ENCODE measurements around the gene MEX3C.

MEX3C gene

DNA sequence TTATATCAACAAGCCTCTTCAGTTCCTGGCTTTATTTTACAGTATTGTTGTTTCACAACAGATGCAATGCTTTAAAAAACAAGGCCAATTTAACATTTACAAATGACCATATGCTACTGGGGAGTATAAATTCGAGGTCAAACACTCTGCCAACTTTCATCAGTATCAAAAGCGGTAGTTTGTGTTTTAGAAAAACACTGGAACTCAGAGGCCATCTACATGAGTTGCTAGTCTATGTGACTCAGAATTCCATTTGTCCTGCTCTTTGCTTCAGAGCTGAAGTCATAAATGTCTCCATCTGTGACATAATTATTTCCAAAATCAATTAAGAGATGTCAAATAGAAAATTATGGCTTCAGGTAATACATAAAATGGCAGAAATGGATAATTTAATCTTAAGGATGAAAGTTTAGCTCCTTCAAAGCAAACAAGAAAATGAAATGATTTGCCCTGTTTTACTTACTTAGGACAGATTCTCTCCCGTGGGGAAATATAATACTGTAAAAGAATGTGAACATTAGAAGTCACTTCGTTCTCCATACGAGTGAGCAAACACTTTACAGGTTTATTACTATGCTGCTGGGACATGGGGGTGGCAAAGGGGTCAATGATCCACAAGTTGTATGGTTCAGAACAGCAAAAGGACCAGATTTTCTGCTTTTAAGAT, 3.7 kb downstream of the MEX3C start:
- POLR2A ChIA-PET: no interaction called here

DNA sequence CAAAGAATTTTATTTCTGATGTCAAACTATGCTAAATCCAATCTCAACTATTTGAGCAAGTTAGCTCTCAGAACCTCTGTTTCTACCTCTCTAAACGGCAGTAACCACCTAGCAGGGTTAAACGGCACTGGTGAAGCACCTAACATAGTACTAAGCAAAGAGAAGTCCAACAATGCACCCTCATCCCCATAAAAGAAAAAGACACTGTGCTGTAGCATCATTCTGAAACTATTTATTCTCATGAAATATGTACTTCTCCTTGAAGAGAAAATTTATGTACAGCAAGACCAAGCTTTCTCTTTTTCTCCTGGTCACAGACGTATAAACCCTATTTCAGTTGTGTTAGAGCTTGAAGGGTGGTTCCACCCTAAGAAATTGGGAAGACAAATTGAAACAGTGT, 4.8 kb downstream of the MEX3C start:
- POLR2A ChIA-PET: no interaction called here
- TF ChIP-seq, protein P1, sequence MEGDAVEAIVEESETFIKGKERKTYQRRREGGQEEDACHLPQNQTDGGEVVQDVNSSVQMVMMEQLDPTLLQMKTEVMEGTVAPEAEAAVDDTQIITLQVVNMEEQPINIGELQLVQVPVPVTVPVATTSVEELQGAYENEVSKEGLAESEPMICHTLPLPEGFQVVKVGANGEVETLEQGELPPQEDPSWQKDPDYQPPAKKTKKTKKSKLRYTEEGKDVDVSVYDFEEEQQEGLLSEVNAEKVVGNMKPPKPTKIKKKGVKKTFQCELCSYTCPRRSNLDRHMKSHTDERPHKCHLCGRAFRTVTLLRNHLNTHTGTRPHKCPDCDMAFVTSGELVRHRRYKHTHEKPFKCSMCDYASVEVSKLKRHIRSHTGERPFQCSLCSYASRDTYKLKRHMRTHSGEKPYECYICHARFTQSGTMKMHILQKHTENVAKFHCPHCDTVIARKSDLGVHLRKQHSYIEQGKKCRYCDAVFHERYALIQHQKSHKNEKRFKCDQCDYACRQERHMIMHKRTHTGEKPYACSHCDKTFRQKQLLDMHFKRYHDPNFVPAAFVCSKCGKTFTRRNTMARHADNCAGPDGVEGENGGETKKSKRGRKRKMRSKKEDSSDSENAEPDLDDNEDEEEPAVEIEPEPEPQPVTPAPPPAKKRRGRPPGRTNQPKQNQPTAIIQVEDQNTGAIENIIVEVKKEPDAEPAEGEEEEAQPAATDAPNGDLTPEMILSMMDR (IDR thresholded peaks at IDR 0.05; ENCODE audit: insufficient read depth, low read length, missing control alignments): no peak
- CTCF ChIA-PET: interaction anchor here (0.8 to 1.0 kb wide), 2 partner anchors 18 to 373 kb away, joined by 3 read pairs; partner anchors contain the start of gene MRO

More for the DNA sequence above, 3.7 kb downstream of the MEX3C start:
- DNase-seq (ENCODE audit: low read depth, low spot score): no peak
- peak overlapping the region; percentile 27 for H3K4me3 ChIP-seq (ENCODE audit: low read depth, low read length)
- CTCF ChIA-PET: interaction anchor here (0.6 to 1.0 kb wide), 2 partner anchors 19 to 84 kb away, joined by 3 read pairs; no protein-coding TSS in a partner anchor
- TF ChIP-seq, protein P1 (IDR thresholded peaks at IDR 0.05; ENCODE audit: insufficient read depth, low read length, missing control alignments): no peak

DNA sequence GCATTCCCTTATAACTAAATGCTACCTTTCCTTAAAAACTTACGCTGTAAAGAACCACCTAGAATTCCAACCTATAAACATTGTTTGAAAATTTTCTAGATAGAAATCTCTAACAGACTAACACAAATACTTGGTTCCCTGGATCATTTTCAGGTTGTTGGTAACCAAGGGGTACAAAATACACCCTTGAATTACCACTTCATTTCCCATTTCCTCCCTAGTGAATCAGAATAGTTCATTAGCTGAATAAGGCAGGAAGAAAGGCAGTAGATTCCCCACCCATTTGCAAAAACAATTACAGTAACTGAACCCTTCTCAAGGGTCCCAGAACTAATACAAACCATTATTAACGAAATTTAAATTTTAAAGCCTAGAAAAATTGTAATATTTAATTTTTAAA, 5.5 kb downstream of the MEX3C start:
- CTCF ChIA-PET: no interaction called here
- POLR2A ChIA-PET: interaction anchor here (0.6 kb wide), 1 partner anchor 47 kb away, joined by 4 read pairs; no protein-coding TSS in a partner anchor
- no peak overlapping the region for H3K4me3 ChIP-seq (ENCODE audit: low read depth, low read length)
- no peak for DNase-seq (ENCODE audit: low read depth, low spot score)
- TF ChIP-seq, protein P1 (IDR thresholded peaks at IDR 0.05; ENCODE audit: insufficient read depth, low read length, missing control alignments): no peak

More for the DNA sequence above, 4.8 kb downstream of the MEX3C start:
- no peak overlapping the region for H3K4me3 ChIP-seq (ENCODE audit: low read depth, low read length)
- no peak for DNase-seq (ENCODE audit: low read depth, low spot score)

GRCh38 chr18:51191128-51191717, 6.3 kb downstream of the MEX3C start:
- CTCF ChIA-PET: no interaction called here
- H3K4me3 ChIP-seq (ENCODE audit: low read depth, low read length): no peak overlapping the region
- no peak for DNase-seq (ENCODE audit: low read depth, low spot score)
- POLR2A ChIA-PET: no interaction called here
- TF ChIP-seq, protein P1 (IDR thresholded peaks at IDR 0.05; ENCODE audit: insufficient read depth, low read length, missing control alignments): no peak

DNA sequence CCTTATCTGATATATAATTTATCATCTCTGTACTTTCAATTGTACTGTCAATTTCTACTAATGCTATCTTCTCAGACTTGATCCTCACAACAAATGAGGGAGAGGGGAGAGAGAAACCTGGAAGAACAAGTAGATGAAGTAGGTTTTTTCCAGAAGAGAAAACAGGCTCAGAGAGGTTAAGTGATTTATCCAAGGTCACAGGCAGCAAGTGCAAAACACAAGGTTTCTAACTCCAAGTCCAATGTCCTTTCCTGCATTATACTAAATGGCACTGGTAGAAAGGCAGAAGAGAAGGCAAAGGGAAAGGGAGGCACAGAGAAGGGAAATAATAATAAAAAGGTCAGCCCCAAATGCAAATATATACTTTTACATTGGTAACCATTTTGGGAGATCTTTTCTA, 7.5 kb downstream of the MEX3C start:
- H3K4me3 ChIP-seq (ENCODE audit: low read depth, low read length): no peak overlapping the region
- no peak for DNase-seq (ENCODE audit: low read depth, low spot score)
- ChIA-PET POLR2A (no interaction called here), CTCF (no interaction called here)
- TF ChIP-seq, protein P1 (IDR thresholded peaks at IDR 0.05; ENCODE audit: insufficient read depth, low read length, missing control alignments): no peak

DNA sequence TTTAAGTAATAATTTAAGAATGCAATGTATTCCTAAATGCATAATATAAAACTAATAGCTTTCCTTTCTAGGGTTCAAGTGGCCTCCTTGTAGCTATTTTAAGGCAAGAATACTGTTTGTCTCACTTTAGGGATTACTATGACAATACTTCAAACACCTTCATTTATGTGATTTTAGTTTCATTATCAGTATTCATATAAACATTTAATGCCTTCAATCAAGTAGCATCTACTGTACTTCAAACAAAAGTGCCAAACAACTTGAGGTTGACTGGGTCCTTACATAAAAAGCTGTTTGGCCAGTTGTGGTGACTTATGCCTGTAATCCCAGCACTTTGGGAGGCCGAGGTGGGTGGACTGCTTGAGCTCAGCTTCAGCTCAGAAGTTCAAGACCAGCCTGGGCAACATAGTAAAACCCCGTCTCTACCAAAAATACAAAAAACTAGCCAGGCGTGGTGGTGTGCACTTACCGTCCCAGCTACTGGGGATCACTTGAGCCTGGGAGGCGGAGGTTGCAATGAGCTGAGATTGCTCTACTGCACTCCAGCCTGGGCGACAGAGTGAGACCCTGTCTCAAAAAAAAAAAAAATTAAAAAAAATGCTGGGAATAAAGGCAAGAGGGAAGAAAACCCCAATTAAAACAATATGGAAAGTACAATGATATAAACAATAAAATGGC, 9.3 kb downstream of the MEX3C start:
- ChIA-PET POLR2A (interaction anchor here (1.2 kb wide), 1 partner anchor 10 kb away, joined by 3 read pairs; no protein-coding TSS in a partner anchor), CTCF (interaction anchor here (1.8 kb wide), 1 partner anchor 13 kb away, joined by 3 read pairs; no protein-coding TSS in a partner anchor)
- DNase-seq (ENCODE audit: low read depth, low spot score): no peak
- TF ChIP-seq, protein P1 (IDR thresholded peaks at IDR 0.05; ENCODE audit: insufficient read depth, low read length, missing control alignments): no peak
- no peak overlapping the region for H3K4me3 ChIP-seq (ENCODE audit: low read depth, low read length)
